GM12878 (cell line): ENCODE measurements around the gene SLCO4A1. TPM values are rescaled to one million over a fixed set of nuclear protein-coding genes. Genes with fewer than 3 reads are reported as not detected.

Source experiments
- ATF7 ChIP-seq: fragments of 450-650 bp; IDR thresholded peaks from 2 replicates; pipeline ENCODE4 v1.6.1; 2016; ENCODE audit warnings: low read depth, mild to moderate bottlenecking
- EZH2 ChIP-seq: IDR thresholded peaks from 2 replicates; pipeline ENCODE4 v1.6.1; 2012; ENCODE audit warnings: low read depth, mild to moderate bottlenecking, control low read depth, inconsistent platforms, low read length, borderline replicate concordance; ENCODE audit not compliant: control insufficient read depth
- KDM1A ChIP-seq: fragments of 200-600 bp; sonication (generic); IDR thresholded peaks from 2 replicates; pipeline ENCODE4 v1.6.1; 2016; ENCODE audit warnings: borderline replicate concordance
- NFXL1 ChIP-seq: fragments of 450-650 bp; IDR thresholded peaks from 2 replicates; pipeline ENCODE4 v1.6.1; 2017; ENCODE audit warnings: antibody characterized with exemption, mild to moderate bottlenecking, borderline replicate concordance
- PAX5 ChIP-seq: IDR thresholded peaks from 2 replicates; pipeline ENCODE4 v1.6.1; 2011; ENCODE audit warnings: low read depth, low read length, borderline replicate concordance
- RAD51 ChIP-seq: fragments of 450-650 bp; IDR thresholded peaks from 2 replicates; pipeline ENCODE4 v1.6.1; 2016; ENCODE audit warnings: moderate library complexity, mild to moderate bottlenecking, inconsistent platforms
- RB1 ChIP-seq: fragments of 450-650 bp; formaldehyde crosslinking; IDR thresholded peaks from 2 replicates; pipeline ENCODE4 v1.6.1; 2017; ENCODE audit warnings: mild to moderate bottlenecking, borderline replicate concordance
- SIN3A ChIP-seq: IDR thresholded peaks from 2 replicates; pipeline ENCODE4 v1.6.1; 2012; ENCODE audit warnings: low read depth, low read length, improper control_type of control experiment
- SREBF1 ChIP-seq: IDR thresholded peaks from 2 replicates; pipeline ENCODE4 v1.6.1; 2012; ENCODE audit warnings: mild to moderate bottlenecking, low read length
- YBX1 ChIP-seq: fragments of 450-650 bp; IDR thresholded peaks from 2 replicates; pipeline ENCODE4 v1.6.1; 2016; ENCODE audit warnings: antibody characterized with exemption
- polyA plus RNA-seq, 11 experiments: library from polyadenylated mRNA; depleted of rRNA in 4 of 11; unstranded in 6 of 11; stranded (reverse) in 5 of 11; fragments of >200 nt; fragmentation: Nextera tagmentation in 4 of 11; fragmentation: Illumina TruSeq in 1 of 11; extraction: Ambion mirVana in 4 of 11; extraction: Trizol in 1 of 11; gene quantifications; 1 replicate in 1 of 11; 2 replicates in 10 of 11; pipeline versions ENCODE4 v1.2.1 to v1.2.3, GENCODE V29; 2011 to 2016; ENCODE audit warnings: inconsistent platforms in 2 of 11, missing spikeins in 2 of 11, low read depth in 1 of 11
- total RNA-seq, 4 experiments: library from RNA; depleted of rRNA in 3 of 4; stranded (reverse); fragments of >200 nt in 3 of 4; fragmentation: Illumina TruSeq in 1 of 4; extraction: Trizol in 1 of 4; gene quantifications; 2 replicates each; pipeline versions ENCODE4 v1.2.1 to v1.2.3, GENCODE V29; 2013 to 2021
- TF ChIP-seq, protein P1 (sequence below): fragments of 150-350 bp; IDR thresholded peaks from 2 replicates; pipeline ENCODE4 v1.6.1; 2014; ENCODE audit warnings: mild to moderate bottlenecking, low read depth, low read length
- TF ChIP-seq, protein P2 (sequence below): IDR thresholded peaks from 2 replicates; pipeline ENCODE4 v1.6.1; 2012; ENCODE audit warnings: low read depth, low read length, improper control_type of control experiment
- TF ChIP-seq, protein P3 (sequence below): fragments of 150-350 bp; IDR thresholded peaks from 2 replicates; pipeline ENCODE4 v1.6.1; 2016; ENCODE audit warnings: low read depth, low read length
- TF ChIP-seq, protein P4 (sequence below): IDR thresholded peaks from 2 replicates; pipeline ENCODE4 v1.6.1; 2012; ENCODE audit warnings: improper control_type of control experiment, low read depth, low read length; ENCODE audit not compliant: insufficient replicate concordance
- TF ChIP-seq, protein P5 (sequence below): IDR thresholded peaks from 2 replicates; pipeline ENCODE4 v1.6.1; 2012; ENCODE audit warnings: low read depth, low read length, improper control_type of control experiment
- TF ChIP-seq, protein P6 (sequence below), 3 experiments: IDR thresholded peaks in 2 of 3; conservative IDR thresholded peaks in 1 of 3; 2 replicates each; pipeline ENCODE4 v1.5.1; 2011; ENCODE audit warnings: low read depth in 3 of 3, low read length in 3 of 3, mild to moderate bottlenecking in 3 of 3, control low read depth in 2 of 3, moderate library complexity in 2 of 3, inconsistent platforms in 1 of 3, mixed read lengths in 1 of 3; ENCODE audit not compliant: control insufficient read depth in 2 of 3, insufficient read depth in 1 of 3; ENCODE audit errors: extremely low read depth in 1 of 3

Gene SLCO4A1
- total and polyA plus RNA-seq, 10 of the 15 experiments (the other 5 are each of a cell fraction or from before 2014, with no cell fraction given): 2.1 to 30.7 (median 12.0) TPM

DNA sequence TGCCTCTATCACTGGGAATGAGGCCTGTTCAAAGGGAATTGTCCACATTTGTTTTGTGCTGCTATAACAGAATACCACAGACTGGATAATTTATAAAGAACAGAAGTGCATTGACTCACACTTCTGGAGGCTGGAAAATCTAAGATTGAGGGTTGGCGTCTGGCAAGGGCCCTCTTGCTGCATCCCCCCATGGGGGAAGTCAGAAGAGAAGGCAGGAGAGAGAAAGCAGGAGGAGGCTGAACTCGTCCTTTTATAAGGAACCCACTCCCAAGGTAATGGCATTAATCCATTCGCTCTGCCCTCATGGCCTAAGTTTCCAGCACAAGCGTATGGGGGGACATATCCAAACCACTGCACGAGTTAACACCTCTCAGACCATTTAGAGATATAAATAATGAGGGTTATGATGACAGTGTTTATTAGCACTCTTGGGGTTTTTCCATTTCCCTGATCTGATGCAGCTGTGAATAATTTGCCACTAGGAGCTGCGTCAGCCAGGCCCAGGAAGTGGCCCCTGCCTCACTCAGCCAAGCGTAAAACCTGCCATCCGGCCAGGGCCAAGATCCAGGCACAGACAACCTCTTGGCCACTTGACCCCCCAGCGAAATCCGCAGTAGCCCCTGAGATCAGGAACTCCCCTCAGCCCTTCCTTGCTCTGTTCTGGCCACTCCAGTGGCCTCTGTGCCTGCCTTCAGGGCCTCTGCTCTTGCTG lies 14.2 kb upstream of the SLCO4A1 start (continued):
- TF ChIP-seq, protein P1, sequence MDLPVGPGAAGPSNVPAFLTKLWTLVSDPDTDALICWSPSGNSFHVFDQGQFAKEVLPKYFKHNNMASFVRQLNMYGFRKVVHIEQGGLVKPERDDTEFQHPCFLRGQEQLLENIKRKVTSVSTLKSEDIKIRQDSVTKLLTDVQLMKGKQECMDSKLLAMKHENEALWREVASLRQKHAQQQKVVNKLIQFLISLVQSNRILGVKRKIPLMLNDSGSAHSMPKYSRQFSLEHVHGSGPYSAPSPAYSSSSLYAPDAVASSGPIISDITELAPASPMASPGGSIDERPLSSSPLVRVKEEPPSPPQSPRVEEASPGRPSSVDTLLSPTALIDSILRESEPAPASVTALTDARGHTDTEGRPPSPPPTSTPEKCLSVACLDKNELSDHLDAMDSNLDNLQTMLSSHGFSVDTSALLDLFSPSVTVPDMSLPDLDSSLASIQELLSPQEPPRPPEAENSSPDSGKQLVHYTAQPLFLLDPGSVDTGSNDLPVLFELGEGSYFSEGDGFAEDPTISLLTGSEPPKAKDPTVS: no peak
- no peak for TF ChIP-seq RAD51
- TF ChIP-seq, protein P2, sequence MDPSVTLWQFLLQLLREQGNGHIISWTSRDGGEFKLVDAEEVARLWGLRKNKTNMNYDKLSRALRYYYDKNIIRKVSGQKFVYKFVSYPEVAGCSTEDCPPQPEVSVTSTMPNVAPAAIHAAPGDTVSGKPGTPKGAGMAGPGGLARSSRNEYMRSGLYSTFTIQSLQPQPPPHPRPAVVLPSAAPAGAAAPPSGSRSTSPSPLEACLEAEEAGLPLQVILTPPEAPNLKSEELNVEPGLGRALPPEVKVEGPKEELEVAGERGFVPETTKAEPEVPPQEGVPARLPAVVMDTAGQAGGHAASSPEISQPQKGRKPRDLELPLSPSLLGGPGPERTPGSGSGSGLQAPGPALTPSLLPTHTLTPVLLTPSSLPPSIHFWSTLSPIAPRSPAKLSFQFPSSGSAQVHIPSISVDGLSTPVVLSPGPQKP: no peak
- no peak for TF ChIP-seq KDM1A
- TF ChIP-seq SREBF1: no peak
- no peak for TF ChIP-seq EZH2
- TF ChIP-seq RB1: no peak
- TF ChIP-seq NFXL1: no peak
- TF ChIP-seq YBX1: no peak
- peak; percentile 99 for TF ChIP-seq PAX5
- TF ChIP-seq, protein P3, sequence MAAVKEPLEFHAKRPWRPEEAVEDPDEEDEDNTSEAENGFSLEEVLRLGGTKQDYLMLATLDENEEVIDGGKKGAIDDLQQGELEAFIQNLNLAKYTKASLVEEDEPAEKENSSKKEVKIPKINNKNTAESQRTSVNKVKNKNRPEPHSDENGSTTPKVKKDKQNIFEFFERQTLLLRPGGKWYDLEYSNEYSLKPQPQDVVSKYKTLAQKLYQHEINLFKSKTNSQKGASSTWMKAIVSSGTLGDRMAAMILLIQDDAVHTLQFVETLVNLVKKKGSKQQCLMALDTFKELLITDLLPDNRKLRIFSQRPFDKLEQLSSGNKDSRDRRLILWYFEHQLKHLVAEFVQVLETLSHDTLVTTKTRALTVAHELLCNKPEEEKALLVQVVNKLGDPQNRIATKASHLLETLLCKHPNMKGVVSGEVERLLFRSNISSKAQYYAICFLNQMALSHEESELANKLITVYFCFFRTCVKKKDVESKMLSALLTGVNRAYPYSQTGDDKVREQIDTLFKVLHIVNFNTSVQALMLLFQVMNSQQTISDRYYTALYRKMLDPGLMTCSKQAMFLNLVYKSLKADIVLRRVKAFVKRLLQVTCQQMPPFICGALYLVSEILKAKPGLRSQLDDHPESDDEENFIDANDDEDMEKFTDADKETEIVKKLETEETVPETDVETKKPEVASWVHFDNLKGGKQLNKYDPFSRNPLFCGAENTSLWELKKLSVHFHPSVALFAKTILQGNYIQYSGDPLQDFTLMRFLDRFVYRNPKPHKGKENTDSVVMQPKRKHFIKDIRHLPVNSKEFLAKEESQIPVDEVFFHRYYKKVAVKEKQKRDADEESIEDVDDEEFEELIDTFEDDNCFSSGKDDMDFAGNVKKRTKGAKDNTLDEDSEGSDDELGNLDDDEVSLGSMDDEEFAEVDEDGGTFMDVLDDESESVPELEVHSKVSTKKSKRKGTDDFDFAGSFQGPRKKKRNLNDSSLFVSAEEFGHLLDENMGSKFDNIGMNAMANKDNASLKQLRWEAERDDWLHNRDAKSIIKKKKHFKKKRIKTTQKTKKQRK: no peak
- TF ChIP-seq ATF7: peak; percentile 66
- TF ChIP-seq, protein P4, sequence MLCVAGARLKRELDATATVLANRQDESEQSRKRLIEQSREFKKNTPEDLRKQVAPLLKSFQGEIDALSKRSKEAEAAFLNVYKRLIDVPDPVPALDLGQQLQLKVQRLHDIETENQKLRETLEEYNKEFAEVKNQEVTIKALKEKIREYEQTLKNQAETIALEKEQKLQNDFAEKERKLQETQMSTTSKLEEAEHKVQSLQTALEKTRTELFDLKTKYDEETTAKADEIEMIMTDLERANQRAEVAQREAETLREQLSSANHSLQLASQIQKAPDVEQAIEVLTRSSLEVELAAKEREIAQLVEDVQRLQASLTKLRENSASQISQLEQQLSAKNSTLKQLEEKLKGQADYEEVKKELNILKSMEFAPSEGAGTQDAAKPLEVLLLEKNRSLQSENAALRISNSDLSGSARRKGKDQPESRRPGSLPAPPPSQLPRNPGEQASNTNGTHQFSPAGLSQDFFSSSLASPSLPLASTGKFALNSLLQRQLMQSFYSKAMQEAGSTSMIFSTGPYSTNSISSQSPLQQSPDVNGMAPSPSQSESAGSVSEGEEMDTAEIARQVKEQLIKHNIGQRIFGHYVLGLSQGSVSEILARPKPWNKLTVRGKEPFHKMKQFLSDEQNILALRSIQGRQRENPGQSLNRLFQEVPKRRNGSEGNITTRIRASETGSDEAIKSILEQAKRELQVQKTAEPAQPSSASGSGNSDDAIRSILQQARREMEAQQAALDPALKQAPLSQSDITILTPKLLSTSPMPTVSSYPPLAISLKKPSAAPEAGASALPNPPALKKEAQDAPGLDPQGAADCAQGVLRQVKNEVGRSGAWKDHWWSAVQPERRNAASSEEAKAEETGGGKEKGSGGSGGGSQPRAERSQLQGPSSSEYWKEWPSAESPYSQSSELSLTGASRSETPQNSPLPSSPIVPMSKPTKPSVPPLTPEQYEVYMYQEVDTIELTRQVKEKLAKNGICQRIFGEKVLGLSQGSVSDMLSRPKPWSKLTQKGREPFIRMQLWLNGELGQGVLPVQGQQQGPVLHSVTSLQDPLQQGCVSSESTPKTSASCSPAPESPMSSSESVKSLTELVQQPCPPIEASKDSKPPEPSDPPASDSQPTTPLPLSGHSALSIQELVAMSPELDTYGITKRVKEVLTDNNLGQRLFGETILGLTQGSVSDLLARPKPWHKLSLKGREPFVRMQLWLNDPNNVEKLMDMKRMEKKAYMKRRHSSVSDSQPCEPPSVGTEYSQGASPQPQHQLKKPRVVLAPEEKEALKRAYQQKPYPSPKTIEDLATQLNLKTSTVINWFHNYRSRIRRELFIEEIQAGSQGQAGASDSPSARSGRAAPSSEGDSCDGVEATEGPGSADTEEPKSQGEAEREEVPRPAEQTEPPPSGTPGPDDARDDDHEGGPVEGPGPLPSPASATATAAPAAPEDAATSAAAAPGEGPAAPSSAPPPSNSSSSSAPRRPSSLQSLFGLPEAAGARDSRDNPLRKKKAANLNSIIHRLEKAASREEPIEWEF: no peak
- TF ChIP-seq, protein P5, sequence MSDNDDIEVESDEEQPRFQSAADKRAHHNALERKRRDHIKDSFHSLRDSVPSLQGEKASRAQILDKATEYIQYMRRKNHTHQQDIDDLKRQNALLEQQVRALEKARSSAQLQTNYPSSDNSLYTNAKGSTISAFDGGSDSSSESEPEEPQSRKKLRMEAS: no peak
- no peak for TF ChIP-seq SIN3A
- TF ChIP-seq, protein P6, sequence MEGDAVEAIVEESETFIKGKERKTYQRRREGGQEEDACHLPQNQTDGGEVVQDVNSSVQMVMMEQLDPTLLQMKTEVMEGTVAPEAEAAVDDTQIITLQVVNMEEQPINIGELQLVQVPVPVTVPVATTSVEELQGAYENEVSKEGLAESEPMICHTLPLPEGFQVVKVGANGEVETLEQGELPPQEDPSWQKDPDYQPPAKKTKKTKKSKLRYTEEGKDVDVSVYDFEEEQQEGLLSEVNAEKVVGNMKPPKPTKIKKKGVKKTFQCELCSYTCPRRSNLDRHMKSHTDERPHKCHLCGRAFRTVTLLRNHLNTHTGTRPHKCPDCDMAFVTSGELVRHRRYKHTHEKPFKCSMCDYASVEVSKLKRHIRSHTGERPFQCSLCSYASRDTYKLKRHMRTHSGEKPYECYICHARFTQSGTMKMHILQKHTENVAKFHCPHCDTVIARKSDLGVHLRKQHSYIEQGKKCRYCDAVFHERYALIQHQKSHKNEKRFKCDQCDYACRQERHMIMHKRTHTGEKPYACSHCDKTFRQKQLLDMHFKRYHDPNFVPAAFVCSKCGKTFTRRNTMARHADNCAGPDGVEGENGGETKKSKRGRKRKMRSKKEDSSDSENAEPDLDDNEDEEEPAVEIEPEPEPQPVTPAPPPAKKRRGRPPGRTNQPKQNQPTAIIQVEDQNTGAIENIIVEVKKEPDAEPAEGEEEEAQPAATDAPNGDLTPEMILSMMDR (IDR thresholded peaks at IDR 0.05 in 2 of 3, conservative IDR thresholded peaks at IDR 0.05 in 1 of 3; ENCODE audit: control insufficient read depth in 2 of 3, extremely low read depth in 1 of 3, insufficient read depth in 1 of 3, low read depth in 3 of 3, low read length in 3 of 3): no peak
